ENCODE results near the gene CDC37L1. TPM values are rescaled to one million over a fixed set of nuclear protein-coding genes. Genes with fewer than 3 reads are reported as not detected.
"Not testable (repeated sequence)": the region's sequence is repeated elsewhere in the genome, so short reads cannot be mapped to it uniquely, and the experiment has no call there.

The CDC37L1 gene
- total RNA-seq, 1 experiment from 2014 or later = 12.6 TPM

DNA sequence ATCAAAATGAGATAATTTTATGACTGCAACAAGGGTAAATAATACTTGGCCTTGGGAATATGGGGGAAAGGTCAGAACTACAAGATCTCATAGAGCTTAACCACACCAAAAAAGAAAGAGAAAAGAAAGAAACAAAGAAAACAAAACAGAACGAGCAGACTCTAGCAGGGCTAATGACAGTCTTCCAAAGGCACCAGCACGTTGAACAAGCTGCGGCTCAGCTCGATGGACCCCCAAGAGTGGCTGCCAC lies 60.9 kb downstream of the CDC37L1 start:
- Histone ChIP-seq H3K9me3 (replicated peaks) (no peaks in the 10 kb centered on the region), H3K4me3 (peak overlapping the region; percentile 79), H3K27me3 (replicated peaks) (no peaks in the 10 kb centered on the region), H3K4me1 (replicated peaks) (peaks cover 28% of the 10 kb centered on the region), H3K27ac (peak overlapping the region; percentile 66), H3K36me3 (peaks cover 3% of the 10 kb centered on the region; the same call in 1 of the 2 replicates)
- DNase-seq (ENCODE audit: low read depth in 1 of 2, low spot score in 2 of 2) = peak in 1 of 2 experiments; percentile 36

GRCh38 chr9:4740638-4741364 lies 61.4 kb downstream of the CDC37L1 start, which contains the start of gene AK3:
TSS of gene AK3 (minus strand) at chr9:4741202. CDS start at chr9:4741087, 115 bp downstream.
- Histone ChIP-seq H3K27me3 (replicated peaks) (no peaks in the 10 kb centered on the region), H3K27ac (peak within 1 kb of the TSS; percentile 66), H3K4me3 (peak within 1 kb of the TSS; percentile 79), H3K36me3 (peaks cover 3% of the 10 kb centered on the region; the same call in 1 of the 2 replicates), H3K4me1 (replicated peaks) (peaks cover 28% of the 10 kb centered on the region), H3K9me3 (replicated peaks) (no peaks in the 10 kb centered on the region)
- peak; percentile 45 to 78 for DNase-seq (ENCODE audit: low read depth in 1 of 2, low spot score in 2 of 2)

GRCh38 chr9:4741365-4742089 lies 62.2 kb downstream of the CDC37L1 start:
- H3K27ac ChIP-seq = peak overlapping the region; percentile 66
- H3K36me3 ChIP-seq = peaks cover 3% of the 10 kb centered on the region; the same call in 1 of the 2 replicates
- H3K4me1 ChIP-seq (replicated peaks) = peaks cover 28% of the 10 kb centered on the region
- peak overlapping the region; percentile 79 for H3K4me3 ChIP-seq
- no peaks in the 10 kb centered on the region for H3K9me3 ChIP-seq (replicated peaks)
- peak in 1 of 2 experiments; percentile 2 for DNase-seq (ENCODE audit: low read depth in 1 of 2, low spot score in 2 of 2)
- no peaks in the 10 kb centered on the region for H3K27me3 ChIP-seq (replicated peaks)

DNA sequence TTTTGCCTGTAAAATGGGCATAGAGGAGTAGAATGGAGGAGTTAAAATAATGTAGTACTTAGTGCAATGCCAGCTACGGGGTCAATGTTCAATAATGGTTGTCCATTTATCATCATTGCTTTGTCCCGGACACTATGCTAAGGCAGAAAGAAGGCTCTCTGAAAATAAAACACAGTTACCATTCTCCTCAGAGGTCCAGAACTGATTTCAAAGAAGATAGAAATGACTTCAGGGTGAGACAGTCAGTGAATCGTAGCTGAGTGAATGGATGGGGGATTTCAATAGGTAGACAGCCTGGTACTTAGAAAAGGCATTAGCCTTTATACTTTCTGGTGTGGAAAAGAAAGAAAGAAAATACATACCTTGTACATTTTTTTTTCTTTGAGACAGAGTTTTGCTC lies 62.9 kb downstream of the CDC37L1 start:
- Histone ChIP-seq H3K36me3 (peaks cover 3% of the 10 kb centered on the region; the same call in 1 of the 2 replicates), H3K4me3 (peak overlapping the region; percentile 79), H3K27ac (peak overlapping the region; percentile 28), H3K27me3 (replicated peaks) (no peaks in the 10 kb centered on the region), H3K4me1 (replicated peaks) (peaks cover 28% of the 10 kb centered on the region), H3K9me3 (replicated peaks) (no peaks in the 10 kb centered on the region)
- no peak for DNase-seq (ENCODE audit: low read depth in 1 of 2, low spot score in 2 of 2)

DNA sequence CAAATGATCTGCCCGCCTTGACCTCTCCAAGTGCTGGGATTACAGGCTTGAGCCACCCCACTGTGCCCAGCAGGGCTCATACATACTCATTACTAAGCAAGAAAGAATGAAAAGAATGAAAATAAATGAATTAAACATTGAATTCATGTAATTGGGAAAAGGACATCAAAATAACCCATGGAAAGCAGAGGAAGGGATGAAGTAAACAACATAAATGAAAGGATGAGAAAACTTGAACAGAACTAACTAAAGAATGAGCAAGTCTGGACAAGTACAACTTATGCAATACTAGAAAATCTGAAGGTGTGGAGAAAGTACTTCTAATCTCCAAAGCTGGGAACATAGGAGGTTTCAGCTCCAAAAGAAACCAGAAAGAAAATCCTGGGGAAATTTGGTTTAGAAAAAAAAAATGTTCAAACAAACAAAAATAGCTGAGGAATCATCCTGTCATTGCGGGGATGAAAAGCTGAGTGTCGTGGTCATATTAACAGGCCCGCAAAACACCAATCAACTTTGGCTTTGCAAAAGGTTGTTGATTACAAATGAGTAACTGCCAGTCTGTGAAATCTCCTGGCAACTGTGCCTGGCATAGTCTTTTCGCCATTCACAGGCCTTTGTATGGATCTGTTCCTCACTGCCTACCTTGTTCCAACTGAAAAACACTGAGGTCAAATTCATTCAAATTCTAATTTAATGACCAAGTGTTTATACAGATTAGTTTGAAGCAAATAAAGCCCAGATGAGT lies 63.9 kb downstream of the CDC37L1 start:
- H3K27ac ChIP-seq = peak overlapping the region; percentile 83

DNA sequence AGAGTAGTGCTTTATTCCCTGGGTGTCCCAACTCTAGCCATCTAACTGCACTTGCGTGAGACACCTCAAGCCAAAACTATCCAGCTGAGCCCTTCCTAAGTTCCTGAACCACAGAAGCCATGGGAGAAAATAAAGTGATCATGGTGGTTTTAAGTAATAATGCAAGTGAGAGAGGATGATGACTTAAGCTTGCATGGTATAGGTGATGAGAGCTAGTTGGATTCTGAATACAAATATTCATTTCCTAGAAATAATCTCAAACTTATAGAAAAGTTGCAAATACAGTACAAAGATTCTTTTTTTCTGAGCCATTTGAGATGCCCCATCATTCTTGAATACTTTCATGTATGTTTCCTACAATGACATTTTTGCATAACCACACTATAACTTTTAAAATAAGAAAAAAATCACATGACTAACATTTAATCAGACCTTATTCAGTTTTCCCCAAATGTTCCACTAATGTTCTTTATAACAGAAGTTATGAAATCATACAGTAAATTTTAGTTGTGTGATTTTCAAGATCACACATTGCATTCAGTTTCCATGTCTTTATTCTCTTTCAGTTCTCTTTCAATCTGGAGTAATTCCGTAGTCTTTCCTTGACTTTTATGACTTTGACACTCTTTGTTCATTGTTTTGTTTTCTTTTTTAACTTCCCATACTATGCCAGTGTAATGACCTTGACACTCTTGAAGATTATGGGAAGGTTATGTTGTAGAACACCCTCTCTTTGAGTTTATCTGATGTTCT lies 67.1 kb downstream of the CDC37L1 start:
- Histone ChIP-seq H3K36me3 (no peaks in the 10 kb centered on the region), H3K9me3 (replicated peaks) (no peaks in the 10 kb centered on the region), H3K27me3 (replicated peaks) (no peaks in the 10 kb centered on the region), H3K4me3 (no peak overlapping the region), H3K4me1 (replicated peaks) (peaks cover 26% of the 10 kb centered on the region), H3K27ac (no peak overlapping the region)
- no peak for DNase-seq (ENCODE audit: low read depth in 1 of 2, low spot score in 2 of 2)

More for the DNA sequence above, 63.9 kb downstream of the CDC37L1 start:
- Histone ChIP-seq H3K4me3 (no peak overlapping the region), H3K9me3 (replicated peaks) (no peaks in the 10 kb centered on the region), H3K36me3 (peaks cover 3% of the 10 kb centered on the region; the same call in 1 of the 2 replicates), H3K27me3 (replicated peaks) (no peaks in the 10 kb centered on the region), H3K4me1 (replicated peaks) (peaks cover 28% of the 10 kb centered on the region)
- DNase-seq (ENCODE audit: low read depth in 1 of 2, low spot score in 2 of 2) = peak; percentile 49 to 60

DNA sequence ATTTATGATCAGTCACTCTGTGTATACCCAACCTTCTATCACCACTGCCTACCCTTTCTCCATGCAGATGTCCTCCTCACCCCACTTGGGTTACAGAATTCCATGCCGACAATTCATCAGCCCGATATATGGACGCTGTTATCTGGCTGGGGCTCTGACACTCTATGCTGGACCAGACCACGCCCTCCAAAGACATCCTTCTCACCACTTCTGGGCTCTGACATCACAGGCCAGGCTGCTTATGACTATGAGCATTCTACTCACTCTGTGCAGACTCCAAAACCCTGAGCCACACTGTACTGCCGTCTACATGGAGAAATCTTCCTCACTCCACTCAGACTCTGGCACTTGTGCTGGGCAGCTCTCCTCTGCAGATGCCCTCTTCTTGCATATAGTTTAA lies 69.2 kb downstream of the CDC37L1 start:
- DNase-seq (ENCODE audit: low read depth in 1 of 2, low spot score in 2 of 2) = no peak
- H3K36me3 ChIP-seq = no peaks in the 10 kb centered on the region
- peaks cover 6% of the 10 kb centered on the region for H3K4me1 ChIP-seq (replicated peaks)
- H3K4me3 ChIP-seq = no peak overlapping the region
- no peak overlapping the region for H3K27ac ChIP-seq
- no peaks in the 10 kb centered on the region for H3K9me3 ChIP-seq (replicated peaks)
- no peaks in the 10 kb centered on the region for H3K27me3 ChIP-seq (replicated peaks)

DNA sequence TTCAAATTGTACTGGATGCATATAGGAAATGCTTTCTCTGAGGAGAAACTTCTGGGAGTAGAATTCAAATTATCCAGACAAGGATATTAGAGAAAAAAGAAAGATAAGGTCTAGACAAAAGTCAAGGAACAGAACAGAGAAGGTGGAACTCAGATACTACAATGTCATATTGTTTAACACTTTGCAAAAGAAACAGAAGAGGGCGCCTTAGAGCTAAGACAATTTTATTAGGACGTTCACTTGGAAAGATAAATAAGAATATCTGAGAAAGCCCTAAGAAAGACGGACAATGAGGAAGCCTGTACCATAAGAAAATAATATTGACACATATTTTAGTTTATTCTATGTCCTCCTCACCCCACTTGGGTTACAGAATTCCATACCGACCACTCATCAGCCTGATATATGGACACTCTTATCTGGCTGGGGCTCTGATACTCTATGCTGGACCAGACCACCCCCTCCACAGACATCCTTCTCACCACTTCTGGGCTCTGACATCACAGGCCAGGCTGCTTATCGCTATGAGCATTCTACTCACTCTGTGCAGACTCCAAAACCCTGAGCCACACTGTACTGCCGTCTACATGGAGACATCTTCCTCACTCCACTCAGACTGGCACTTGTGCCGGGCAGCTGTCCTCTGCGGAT lies 70.8 kb downstream of the CDC37L1 start:
- H3K9me3 ChIP-seq (replicated peaks) = no peaks in the 10 kb centered on the region
- H3K27me3 ChIP-seq (replicated peaks) = no peaks in the 10 kb centered on the region
- no peak overlapping the region for H3K27ac ChIP-seq
- H3K36me3 ChIP-seq = no peaks in the 10 kb centered on the region
- no peaks in the 10 kb centered on the region for H3K4me1 ChIP-seq (replicated peaks)
- DNase-seq (ENCODE audit: low read depth in 1 of 2, low spot score in 2 of 2) = peak in 1 of 2 experiments; percentile 12
- H3K4me3 ChIP-seq = no peak overlapping the region

- not testable (repeated sequence) for H3K9me3 ChIP-seq (replicated peaks); H3K4me3 ChIP-seq; H3K27me3 ChIP-seq (replicated peaks); H3K27ac ChIP-seq; H3K4me1 ChIP-seq (replicated peaks); H3K36me3 ChIP-seq; DNase-seq (ENCODE audit: low read depth in 1 of 2, low spot score in 2 of 2)
These were observed 75.2 kb downstream of the CDC37L1 start for GRCh38 chr9:4754530-4754929.

DNA sequence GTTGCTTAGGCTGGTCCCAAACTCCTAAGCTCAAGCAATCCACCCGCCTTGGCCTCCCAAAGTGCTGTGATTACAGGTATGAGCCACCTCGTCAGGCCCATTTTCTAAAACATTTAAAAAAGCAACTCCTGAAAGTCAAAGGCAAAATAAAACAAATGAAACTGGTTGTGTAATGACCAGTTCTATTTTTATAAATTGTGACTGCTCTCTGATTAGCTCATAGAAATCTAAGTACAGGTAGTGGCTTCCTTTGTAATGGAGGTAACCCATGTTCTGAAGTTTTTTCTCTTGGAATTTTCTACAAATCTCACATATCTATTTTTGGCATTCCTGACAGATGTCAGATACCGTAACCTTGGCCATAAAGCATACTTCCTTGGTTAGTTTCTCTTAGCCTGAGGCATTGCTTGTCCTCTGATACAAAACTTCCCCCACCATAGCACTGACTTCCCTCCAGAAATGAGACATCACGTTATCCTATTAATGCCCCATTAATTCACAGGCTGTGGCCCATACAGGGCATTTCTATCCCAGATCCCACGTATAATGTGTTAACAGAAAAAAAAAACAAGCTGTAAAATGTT lies 75.7 kb downstream of the CDC37L1 start:
- no peaks in the 10 kb centered on the region for H3K9me3 ChIP-seq (replicated peaks)
- no peaks in the 10 kb centered on the region for H3K27me3 ChIP-seq (replicated peaks)
- no peaks in the 10 kb centered on the region for H3K36me3 ChIP-seq
- no peak overlapping the region for H3K4me3 ChIP-seq
- DNase-seq (ENCODE audit: low read depth in 1 of 2, low spot score in 2 of 2) = no peak
- H3K27ac ChIP-seq = no peak overlapping the region
- no peaks in the 10 kb centered on the region for H3K4me1 ChIP-seq (replicated peaks)

DNA sequence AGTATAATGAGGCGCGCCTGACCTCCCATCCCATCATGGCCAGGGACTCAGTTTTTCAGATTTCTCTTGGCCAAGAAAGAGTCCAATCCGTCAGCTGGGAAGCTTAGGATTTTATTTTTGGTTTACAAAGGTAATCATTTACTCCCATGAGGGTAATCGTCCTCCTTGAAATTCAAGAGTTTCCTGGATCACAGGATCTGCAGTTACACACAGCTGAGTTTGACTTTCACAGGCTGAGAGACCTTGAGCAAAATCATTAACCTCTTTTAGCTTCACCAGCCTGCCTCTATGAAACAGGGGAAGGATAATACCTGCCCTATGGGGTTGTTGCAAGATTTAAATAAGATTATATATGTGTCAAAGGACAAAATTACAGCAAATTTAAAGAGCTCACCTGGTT lies 77.1 kb downstream of the CDC37L1 start:
- Histone ChIP-seq H3K27ac (no peak overlapping the region), H3K4me3 (no peak overlapping the region), H3K9me3 (replicated peaks) (no peaks in the 10 kb centered on the region), H3K36me3 (no peaks in the 10 kb centered on the region), H3K27me3 (replicated peaks) (no peaks in the 10 kb centered on the region), H3K4me1 (replicated peaks) (no peaks in the 10 kb centered on the region)
- no peak for DNase-seq (ENCODE audit: low read depth in 1 of 2, low spot score in 2 of 2)

Data from SJSA1 (cell line).